KMS-11 (cell line): Measurements from ENCODE around the gene PMP22.

Experiments used
- H2AFZ ChIP-seq: fragments of 200-600 bp; sonication (generic); 2 replicates; pipeline ENCODE4 v1.6.1; 2016; ENCODE audit warnings: antibody characterized with exemption, mixed run types, low read depth
- H3K27ac ChIP-seq: fragments of 200-600 bp; sonication (generic); 2 replicates; pipeline ENCODE4 v1.6.1; 2016; ENCODE audit warnings: mild to moderate bottlenecking, mixed run types
- H3K27me3 ChIP-seq: fragments of 200-600 bp; sonication (generic); 2 replicates; pipeline ENCODE4 v1.6.1; 2017; ENCODE audit warnings: mild to moderate bottlenecking, low read depth, mixed run types, moderate library complexity; ENCODE audit not compliant: insufficient read depth
- H3K36me3 ChIP-seq: fragments of 200-600 bp; sonication (generic); 2 replicates; pipeline ENCODE4 v1.6.1; 2017; ENCODE audit warnings: mild to moderate bottlenecking, mixed run types; ENCODE audit not compliant: insufficient read depth
- H3K4me1 ChIP-seq: fragments of 200-600 bp; sonication (generic); 2 replicates; pipeline ENCODE4 v1.6.1; 2016; ENCODE audit warnings: mild to moderate bottlenecking, low read depth, mixed run types; ENCODE audit not compliant: poor library complexity, severe bottlenecking
- H3K4me2 ChIP-seq: fragments of 200-600 bp; sonication (generic); 2 replicates; pipeline ENCODE4 v1.7.0; 2016; ENCODE audit warnings: mild to moderate bottlenecking, mixed run types
- H3K4me3 ChIP-seq: fragments of 200-600 bp; sonication (generic); IDR thresholded peaks from 2 replicates; pipeline ENCODE4 v1.6.1; 2017; ENCODE audit warnings: low read depth, low read length, mixed read lengths; ENCODE audit not compliant: insufficient read depth
- H3K79me2 ChIP-seq: fragments of 200-600 bp; sonication (generic); 2 replicates; pipeline ENCODE4 v1.6.1; 2016; ENCODE audit warnings: low read depth, mixed run types; ENCODE audit not compliant: insufficient read depth
- H3K9ac ChIP-seq: fragments of 200-600 bp; sonication (generic); 2 replicates; pipeline ENCODE4 v1.6.1; 2016; ENCODE audit warnings: mild to moderate bottlenecking, mixed run types
- H4K20me1 ChIP-seq: fragments of 200-600 bp; sonication (generic); 2 replicates; pipeline ENCODE4 v1.6.1; 2016; ENCODE audit warnings: mild to moderate bottlenecking, mixed run types; ENCODE audit not compliant: insufficient read depth
- CTCF ChIP-seq: fragments of 200-600 bp; sonication (generic); conservative IDR thresholded peaks from 2 replicates; pipeline ENCODE4 v1.6.1; 2017; ENCODE audit warnings: low read depth, mild to moderate bottlenecking, antibody characterized with exemption, low read length, moderate library complexity, mixed read lengths

PMP22 gene

DNA sequence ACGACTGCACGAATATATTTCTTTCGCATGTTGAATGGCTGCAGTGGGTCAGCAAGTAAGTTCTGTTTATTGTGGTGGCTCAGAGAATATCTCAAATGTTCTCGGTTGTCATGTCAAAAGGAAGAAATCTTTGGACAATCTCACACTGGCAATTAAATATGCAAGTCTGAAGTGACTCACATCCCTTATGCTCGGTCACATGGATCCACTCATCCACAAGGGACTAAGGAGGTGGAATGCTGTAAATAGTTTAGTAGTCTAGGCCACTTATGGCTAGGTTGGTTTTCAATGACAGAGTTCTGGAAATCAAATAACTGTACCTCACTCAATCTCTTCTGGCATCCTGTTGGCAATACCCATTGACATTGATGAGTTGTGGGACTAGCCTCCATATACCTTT is 33.0 kb upstream of the PMP22 start:
- Histone ChIP-seq H3K36me3 (no peaks in the 10 kb centered on the region), H3K9ac (no peak overlapping the region), H4K20me1 (no peaks in the 10 kb centered on the region), H3K4me1 (no peaks in the 10 kb centered on the region), H3K79me2 (no peaks in the 10 kb centered on the region), H3K4me2 (no peak overlapping the region), H3K4me3 (no peak overlapping the region), H3K27me3 (no peaks in the 10 kb centered on the region), H3K27ac (no peak overlapping the region), H2AFZ (no peak overlapping the region)
- no peak for TF ChIP-seq CTCF

- H3K4me3 ChIP-seq: no peak overlapping the region
- no peaks in the 10 kb centered on the region for H3K27me3 ChIP-seq
- no peaks in the 10 kb centered on the region for H4K20me1 ChIP-seq
- H3K36me3 ChIP-seq: no peaks in the 10 kb centered on the region
- no peak overlapping the region for H3K4me2 ChIP-seq
- H3K27ac ChIP-seq: no peak overlapping the region
- no peak overlapping the region for H3K9ac ChIP-seq
- no peak overlapping the region for H2AFZ ChIP-seq
- no peaks in the 10 kb centered on the region for H3K4me1 ChIP-seq
- H3K79me2 ChIP-seq: no peaks in the 10 kb centered on the region
- TF ChIP-seq CTCF: no peak
These were observed 28.4 kb upstream of the PMP22 start for GRCh38 chr17:15293558-15293957.

DNA sequence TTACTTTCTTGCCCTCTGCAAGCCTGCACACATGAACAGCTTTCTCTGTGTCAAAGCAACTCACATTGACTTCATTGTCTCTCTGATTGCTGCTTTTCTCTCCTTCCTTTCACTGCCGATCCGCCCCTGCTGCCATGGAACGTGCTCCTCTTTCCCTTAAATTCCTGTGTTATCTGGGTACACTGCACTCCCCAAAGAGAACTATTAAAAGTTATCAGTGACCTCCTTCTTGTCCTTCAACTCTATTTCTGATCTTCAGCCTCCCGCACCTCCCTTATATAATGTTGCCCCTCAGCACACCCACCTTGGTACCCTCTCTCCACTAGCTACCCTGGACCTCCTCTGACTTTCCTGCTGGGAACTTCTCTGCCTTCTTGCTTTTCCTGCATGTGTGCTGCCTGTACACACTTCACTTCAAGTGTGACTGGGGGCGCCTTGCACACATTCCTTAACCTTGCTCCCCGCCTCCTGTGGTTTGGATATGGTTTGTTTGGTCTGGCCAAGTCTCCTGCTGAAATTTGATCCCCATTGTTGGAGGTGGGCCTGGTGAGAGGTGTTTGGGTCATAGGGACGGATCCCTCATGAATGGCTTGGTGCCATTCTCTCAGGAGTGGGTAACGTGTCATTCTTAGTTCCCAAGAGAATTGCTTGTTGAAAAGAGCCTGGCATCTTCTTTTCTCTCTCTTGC is 26.7 kb upstream of the PMP22 start:
- Histone ChIP-seq H3K4me1 (no peaks in the 10 kb centered on the region), H2AFZ (no peak overlapping the region), H4K20me1 (no peaks in the 10 kb centered on the region), H3K79me2 (no peaks in the 10 kb centered on the region), H3K27me3 (no peaks in the 10 kb centered on the region), H3K36me3 (no peaks in the 10 kb centered on the region), H3K9ac (no peak overlapping the region), H3K4me3 (no peak overlapping the region), H3K27ac (no peak overlapping the region), H3K4me2 (no peak overlapping the region)
- TF ChIP-seq CTCF: no peak

GRCh38 chr17:15290605-15291004 is 25.5 kb upstream of the PMP22 start:
- Histone ChIP-seq H3K4me1 (no peaks in the 10 kb centered on the region), H3K4me2 (no peak overlapping the region), H3K9ac (no peak overlapping the region), H3K36me3 (no peaks in the 10 kb centered on the region), H3K79me2 (no peaks in the 10 kb centered on the region), H3K4me3 (no peak overlapping the region), H3K27me3 (no peaks in the 10 kb centered on the region), H2AFZ (no peak overlapping the region), H4K20me1 (no peaks in the 10 kb centered on the region), H3K27ac (no peak overlapping the region)
- no peak for TF ChIP-seq CTCF
